Stimulated activated CD8-positive, alpha-beta memory T cell treated with anti-CD3 and anti-CD28 coated beads, Interleukin-4, amount 100 ng/mL, for 1 hour (primary cell): ENCODE measurements around the gene ADTRP.

Experiments
- DNase-seq, 2 donors: peaks; one replicate each; pipeline ENCODE4 v3.0.0-alpha.2; 2020; ENCODE audit warnings: low read depth in 2 of 2, low spot score in 1 of 2

The ADTRP gene

DNA sequence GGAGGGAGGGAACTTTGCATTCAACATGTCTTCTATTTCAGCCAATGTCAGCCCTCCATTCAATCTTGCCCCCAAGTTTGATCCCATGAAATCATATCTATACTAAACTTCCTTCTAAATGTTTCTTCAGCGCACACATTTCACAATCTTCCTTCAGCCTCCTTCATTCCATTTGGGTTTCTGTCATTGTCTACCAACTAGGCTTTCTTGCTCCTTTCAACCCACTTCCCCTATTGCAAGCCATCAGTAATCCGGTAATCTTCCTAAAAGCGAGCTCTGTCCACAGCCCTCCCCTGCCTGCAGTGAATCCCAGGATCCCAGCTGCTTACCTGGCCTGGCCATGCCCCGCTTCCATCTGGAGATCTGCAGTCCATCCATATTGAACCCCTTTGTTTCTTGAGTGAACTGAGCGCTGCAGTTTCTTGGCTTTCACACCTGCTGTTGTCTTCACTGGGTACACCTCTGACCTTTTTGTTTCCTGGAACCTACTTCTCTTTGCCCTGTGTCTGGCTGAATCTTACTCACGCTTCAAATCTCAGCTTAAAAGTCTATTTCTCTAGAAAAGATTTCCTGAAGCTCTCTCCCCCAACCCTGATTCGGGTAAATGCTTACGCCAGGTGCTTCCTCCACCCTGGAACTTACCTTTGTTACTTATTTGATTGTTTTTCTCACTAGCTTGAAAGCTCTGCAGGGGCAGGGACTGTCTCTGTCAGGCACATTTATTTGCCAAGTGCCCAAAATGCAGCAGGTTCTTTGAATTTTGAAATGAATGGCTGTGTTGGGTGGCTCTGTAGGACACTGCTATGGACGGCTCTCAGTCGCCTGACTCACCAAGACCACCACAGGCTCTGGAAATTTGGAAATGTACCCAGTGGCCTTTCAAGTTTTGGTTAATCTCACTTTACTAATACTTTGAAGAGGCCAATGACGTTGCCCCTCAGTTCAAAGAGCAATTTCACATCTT lies 50.3 kb downstream of the ADTRP start:
- no peak for DNase-seq

DNA sequence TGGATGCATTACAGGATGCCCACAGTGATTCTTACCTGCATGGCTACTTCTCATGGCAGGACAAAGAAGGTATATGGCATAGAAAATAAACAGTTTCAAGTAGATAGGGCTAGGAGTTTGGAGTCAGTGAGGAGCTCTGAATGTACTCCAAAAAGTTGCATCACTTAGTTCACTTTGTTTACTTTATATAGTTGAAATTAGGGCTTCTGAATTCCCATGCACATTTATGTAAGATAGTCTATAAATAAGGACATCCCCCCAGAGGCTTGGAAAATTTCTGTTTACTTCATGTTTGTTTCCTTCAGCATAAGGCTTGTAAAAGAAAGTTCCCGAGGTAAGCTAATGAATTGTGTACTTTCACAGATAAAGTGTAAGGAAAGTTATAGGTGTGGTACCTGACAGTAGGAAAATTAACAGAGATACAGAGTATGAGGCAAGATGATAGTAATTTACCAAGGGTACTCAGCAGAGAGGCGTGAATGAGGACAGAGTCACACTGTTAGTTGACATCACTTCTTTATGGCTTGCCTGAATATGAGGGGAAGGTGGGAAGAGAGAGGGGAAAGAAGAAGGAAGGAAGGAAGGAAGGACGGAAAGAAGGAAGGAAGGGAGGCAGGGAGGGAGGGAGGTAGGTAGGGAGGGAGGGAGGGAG lies 51.1 kb downstream of the ADTRP start:
- no peak for DNase-seq

DNA sequence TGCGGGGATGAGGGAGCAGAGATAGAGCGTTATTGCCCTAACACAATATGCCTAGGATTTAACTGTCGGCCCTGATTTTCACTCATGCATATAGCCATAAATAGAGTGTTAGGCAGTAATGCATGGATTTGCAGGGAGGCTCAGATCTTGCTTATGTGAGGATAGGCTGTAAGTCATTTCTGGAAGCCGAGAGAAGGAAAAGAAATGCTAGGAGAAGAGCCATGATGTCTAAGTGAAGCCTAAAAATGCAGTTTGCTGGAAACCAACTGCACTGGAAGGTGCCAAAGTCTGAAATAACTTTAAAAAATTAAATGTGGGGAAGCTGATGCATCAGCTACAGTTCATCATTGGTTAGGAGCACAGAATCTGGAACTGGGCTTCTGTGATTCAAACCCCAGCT lies 54.3 kb downstream of the ADTRP start:
- DNase-seq = no peak

DNA sequence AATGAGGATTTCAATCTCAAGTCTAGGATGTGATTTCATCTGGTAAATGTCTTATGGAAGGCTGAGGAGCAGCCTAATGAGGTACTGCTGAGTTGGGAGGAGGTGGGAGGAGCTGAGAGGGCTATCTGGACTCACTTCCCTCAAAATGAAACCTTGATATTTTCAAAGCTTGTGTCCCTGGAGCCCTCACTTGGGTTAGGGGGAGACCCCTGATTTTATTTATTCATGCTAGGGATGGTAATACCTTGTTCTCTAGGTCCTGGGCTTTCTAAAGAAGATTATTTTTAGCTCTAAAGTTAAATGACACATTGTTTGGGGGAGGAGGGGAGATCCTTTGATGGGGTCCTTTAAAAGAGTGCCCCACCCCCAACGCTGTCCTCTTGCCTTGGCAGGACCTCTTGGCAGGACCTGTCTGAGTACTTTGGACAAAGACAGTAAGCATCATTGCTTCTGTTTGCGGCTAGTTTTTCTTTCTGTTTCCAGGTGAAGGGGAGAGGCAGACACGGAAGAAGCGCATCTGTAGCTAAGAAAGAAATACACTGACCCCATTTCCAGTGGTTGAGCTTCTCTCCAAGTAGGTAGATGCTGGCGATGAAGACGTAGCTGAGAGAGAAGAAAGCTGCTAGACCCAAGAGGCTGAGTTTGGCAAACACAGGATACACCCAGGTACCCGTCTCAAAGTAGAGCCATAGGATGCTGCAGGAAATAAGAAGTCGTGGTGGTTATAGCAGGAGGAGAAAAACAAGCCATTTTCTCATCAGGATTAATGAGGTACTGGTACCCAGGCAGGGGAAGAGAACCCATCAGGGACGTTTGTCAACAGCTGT lies 55.6 kb downstream of the ADTRP start:
- no peak for DNase-seq

DNA sequence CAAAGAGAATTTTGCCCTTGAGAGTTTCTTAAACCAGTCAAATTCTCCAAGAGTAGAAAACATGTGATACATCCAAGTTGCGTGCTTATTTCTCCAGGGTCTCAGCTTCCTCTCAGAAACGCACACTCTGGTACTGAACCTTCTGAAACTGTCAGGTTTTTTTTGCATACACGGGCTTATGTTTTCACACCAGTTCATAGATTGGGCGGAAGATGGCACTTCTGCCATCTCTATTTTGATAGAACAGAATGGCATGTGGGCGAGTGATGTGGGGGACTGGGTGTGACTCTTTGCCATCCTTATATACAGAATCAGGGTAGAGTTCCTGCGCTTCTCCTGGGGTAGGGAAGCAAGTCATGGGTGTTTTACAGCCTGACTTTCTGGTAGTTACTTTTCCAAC lies 56.4 kb downstream of the ADTRP start:
- DNase-seq = no peak

DNA sequence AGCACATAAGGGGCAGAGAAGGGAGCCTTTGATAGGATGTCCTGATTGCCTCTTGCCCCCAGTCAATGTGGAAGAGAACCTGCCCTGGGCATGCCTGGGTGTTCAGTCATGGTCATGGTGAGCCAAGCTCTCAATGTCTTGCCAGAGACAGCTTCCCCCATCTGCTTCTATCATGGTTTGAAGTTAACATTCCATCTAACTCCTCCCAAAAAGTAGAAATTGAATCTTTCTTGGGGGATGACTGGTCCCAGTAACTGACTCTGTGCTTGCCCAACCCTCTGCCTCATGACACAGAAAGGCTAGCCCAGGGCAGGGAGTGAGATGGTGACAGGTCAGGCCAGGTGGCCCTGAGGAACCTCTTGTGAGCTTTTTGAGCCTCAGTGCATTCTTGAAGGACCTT lies 60.1 kb downstream of the ADTRP start:
- no peak for DNase-seq

DNA sequence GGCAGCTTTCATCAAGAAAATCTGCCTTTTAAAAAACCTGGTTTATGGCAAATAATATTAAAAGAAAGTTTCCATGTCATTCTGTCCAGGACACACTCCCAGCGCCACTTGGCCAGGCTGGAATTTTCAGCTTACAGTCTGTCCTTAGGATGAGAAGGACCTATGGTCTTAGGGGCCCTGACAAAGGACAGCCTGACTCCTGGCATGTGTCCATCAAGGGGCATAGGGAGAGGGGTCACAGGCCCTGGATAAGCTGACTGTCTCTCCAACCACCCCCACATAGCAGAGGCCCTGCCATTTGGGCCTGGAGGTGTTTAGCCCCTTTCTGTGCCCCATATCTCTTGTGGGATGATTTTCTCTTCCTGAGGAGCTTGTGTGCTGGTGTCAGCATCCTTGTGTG lies 60.6 kb downstream of the ADTRP start:
- no peak for DNase-seq

DNA sequence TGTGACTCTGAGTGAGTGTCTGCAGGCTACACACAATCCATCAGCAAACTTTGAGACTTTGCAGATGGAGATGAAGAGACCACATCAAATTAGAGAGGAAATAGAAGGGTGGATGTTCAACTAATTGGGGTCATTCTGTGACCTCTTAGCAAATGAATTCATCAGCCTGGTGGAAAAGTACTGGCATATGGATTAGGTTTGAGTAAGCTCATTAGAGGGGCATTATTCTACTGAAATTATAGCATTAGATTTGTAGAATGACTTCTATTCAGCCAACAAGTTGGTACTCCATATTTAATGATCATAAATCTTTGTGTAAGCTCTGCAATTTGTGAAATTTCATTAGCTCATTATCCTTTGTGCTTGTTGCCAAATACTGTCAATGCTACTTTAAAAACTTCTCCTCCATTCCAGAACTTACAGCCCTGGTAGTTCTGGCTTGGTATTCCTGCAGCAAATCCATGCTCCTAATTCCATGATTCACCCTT lies 63.8 kb downstream of the ADTRP start:
- no peak for DNase-seq

DNA sequence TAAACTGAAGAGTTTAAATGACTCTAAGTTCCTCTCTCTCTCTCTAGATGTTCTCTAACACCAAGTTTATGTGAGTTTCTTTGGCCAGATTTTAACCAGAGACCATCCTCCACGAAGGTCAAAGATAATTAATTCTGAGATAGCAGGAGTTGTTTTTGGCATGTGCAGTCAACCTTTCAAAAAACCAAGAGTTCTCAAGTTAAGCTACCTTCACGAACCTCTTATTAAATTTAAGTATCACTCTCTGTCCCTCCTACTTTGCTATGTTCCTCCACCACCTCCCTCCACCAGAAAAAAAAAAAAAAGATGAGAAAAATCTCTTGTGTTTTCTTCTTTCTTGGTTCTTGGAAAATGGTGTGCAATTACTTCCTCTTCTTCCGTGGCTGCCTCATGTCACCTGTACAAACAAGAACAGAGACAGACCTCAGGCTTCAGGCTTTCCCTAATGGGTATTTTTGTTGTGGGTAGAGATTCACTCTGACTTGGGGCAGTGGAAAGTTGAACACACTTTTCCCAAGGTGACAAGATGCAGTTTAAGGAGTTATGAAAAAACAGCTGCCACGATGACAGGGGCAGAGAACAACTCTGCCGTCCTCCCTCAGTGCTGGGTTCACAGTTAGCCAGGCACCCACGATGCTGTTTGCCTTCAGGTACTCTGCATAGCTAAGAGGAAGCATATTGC lies 64.3 kb downstream of the ADTRP start:
- DNase-seq = no peak

DNA sequence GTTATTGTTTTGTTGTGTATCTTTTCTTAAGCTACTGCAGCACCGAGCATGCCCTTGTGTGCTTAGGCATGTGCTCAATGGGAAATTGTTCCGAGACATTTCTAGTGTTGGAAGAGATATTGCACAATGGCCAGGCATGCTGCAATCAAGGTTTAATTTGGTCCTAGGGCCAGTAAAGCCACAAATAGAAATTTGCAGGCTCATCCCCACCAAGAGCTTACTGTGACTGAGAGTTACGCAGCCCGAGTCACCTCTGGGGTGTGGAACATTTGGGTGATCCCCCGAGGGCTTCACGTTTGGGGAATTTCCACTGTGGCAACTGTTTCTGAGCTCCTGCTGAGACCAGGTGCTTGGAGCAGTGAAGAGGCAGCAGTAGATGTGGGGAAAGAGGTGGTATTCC lies 65.8 kb downstream of the ADTRP start:
- no peak for DNase-seq

DNA sequence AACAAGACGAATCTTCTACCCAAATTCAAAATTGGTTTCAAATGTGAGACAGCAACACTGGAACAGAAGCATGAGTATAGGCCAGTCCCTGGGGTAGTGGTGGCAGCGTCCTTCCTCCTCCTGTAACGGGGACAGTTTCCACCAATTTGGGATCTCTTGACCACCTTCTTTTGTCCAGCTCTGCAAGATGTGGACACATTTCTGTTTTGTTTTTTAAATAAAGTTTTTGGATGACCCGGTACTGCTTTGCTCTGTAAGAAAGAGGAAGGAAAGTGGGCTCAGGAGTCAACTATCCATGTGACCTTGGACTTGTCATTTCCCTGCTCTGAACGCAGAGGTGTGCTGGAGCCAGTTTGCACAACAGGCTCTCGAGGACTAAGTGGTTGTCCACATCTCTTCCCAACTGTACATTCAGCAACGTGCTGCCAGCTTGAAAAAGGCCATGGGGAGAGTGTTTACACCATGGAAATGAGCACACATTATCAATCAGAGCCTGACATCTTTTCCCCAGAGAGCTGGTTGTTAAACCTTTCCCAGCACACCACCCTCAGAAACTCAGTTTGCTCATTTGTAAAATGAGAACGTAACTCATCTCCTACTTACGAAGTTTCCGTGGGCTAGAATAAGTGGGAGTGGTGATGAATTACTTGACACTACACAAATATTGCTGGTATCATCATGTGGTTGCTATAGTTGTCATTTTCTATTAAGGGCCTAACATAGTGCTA lies 66.5 kb downstream of the ADTRP start:
- no peak for DNase-seq

DNA sequence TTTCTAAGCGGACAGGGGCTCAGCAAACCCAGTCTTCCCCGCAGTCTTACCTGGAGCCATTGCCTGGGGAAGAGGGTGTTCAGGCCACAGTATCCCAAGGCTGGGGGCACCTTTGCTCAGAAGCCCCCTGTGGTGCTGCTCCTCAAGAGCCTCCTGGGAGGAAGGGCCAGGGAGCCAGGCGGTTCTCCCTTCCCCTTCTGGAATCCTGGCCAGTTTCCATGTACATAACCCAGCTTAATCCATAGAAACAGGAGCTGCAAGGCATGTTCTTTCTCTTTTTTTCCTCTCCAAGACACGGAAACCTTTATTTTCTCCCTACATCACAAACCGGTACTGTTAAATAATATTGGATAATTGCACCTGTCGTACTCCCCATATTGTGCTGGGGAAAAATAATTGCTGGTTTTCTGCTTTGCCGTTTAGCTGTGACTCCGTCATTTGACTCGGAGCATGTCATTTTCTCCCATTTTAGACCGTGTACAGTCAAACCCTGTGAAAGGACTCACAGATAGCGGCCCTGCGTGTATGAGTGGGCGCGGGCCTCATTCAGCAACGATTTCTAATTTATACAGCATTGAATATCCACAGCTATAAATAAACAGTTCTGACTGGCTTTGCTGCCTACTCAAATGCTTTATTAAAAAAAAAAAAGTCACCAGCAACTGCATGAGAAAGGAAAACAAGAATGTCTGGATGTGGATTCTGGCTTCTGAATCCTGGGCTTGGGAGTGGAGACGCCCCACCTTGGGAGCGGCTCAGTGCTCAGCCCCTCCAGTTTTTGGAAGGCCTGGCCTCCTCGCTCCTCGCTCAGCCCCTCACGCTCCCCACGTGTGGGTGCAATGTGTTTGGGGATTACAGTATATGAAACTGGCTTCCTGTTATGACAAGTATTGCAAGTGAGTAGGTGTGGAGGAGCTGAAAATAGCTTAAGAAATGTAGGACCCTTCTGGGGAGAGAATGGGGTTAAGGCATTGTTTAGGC lies 67.3 kb downstream of the ADTRP start:
- no peak for DNase-seq

DNA sequence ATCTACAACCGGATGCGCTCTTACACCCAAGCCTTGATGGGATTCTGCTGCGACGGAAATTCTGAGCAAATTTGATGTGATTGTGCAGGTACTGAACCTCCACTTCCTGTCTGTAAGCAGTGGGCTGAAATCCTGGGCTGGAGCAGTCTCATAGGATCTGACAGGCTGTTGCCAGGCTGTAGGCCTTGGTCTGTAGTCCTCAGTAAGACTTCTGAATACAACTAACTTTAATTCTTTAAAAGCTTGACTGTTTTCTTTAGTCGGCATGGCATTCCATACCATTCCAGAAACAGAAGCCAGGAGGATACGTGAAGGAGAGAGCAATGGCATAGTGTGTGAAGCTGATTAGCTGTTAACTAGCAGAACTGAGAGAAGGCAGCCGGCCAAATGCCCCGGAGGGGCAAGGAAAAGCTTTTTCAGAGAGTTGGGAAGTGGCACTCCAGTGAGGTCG lies 68.3 kb downstream of the ADTRP start:
- peak in 1 of 2 donors; percentile 21 for DNase-seq

DNA sequence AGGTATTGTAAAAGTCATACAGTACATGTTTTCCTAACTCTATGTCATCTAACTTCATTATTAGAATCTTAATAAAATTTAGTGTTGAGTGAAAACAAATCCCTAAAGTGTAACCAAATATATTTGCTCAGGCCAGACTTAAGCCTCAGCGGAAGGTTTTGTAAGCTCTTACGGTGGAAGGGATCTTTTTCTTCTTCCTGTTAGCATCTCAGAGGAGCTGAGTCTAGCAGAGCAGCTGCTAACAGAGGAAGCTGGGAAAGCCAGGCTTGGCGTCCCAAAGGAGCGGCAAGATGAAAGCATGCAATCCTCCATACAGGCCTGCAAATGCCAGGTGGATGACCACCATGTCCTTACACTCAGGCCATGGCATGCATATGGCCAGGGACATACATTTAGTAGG lies 72.4 kb downstream of the ADTRP start:
- no peak for DNase-seq

DNA sequence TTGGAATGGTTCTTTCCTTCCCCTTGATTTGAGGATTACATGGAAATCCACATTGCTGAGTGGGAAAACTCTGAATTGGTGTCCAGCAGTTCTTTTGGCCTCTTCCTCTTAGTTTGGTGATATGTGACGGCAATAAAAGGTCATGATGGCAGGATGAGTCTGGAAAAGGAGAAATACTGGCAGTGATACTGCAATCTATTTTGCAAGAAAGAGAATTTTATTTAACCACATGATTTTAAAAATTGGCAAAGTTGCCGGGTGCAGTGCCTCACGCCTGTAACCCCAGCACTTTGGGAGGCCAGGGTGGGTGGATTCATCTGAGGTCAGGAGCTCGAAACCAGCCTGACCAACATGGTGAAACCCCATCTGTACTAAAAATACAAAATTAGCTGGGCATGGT lies 73.1 kb downstream of the ADTRP start:
- DNase-seq = no peak

DNA sequence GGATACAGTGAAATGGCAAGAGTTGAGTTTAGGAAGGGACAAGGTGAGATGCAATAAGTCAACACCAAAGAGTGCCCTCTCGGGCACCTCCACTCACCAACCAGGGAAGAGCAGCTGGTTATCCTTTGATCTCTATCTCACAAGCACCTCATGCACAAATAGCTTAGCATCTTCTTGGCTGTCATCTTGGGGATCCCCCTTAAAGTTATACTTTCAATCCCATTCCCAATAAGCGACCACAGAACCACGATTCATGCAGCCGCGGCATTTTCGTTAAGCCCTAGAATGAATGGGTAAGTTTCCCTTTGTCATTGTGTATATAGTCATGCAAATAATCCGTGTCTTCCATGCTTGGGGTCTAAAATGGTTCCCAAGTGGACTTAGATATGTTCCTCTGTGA lies 73.5 kb downstream of the ADTRP start:
- DNase-seq = no peak

DNA sequence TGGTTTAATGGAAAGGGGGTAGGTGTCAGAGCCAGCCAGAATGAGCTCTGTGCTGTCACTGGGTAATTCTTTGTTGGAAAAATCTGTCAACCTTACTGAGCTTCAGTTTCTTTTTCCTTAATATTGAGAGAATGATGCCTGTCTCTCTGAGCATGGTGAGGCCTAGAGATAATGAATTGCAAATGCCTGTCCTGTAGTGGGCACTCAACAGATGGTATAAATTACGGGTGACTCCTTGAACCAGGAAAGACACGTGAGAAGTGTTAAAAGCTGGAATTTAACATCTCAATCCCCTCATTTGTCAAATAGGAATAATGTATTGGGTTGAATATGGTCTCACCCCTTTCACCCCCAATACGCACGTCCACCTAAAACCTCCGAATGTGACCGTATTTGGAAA lies 74.9 kb downstream of the ADTRP start:
- no peak for DNase-seq

DNA sequence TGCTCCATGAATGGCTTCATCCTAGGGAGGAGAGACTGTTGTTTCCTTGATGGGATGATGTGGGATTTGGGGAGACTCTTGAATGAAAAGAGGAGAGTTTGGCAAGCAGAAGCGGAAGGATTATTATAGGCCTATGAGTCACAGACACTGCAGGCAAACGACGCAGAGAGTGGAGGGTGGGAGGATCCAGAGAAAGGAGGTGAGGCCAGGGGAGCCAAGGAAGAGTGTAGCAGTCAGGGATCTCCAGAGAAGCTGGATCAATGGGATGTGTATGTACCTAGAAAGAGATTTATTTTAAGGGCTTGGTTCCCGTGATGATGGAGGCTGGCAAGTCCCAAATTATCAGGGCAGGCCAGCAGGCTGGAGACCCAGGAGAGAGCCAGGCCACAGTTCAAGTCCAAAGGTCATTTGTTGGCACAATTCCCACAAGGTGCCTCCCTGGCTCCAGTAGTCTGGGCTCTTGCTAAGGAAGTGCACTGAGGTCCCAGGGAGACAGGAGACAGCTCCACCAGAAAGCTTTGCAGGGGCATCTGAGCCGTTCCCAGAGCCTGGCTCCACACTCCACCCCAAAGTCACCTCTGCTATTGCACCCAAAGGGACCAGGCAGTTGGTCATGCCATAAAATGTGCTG lies 76.0 kb downstream of the ADTRP start:
- DNase-seq = no peak

DNA sequence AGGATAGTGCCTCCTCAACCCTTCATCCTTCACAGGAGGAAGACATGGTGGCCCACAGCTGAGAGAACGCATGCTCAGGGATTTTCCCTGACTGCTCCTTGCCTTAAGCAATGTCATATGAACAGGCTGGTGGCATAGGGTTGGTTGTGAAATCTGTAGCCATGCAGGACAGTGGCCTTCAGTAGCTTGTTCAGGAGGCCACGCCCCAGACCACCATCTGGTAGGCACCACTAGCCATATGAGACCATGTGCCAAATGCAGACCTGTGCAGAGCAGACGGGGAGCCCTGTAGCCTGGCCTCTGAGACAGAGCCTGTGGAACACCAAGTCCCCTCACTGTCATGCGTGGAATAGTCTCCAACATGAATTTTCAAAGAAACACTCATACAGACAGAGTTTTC lies 76.5 kb downstream of the ADTRP start:
- DNase-seq = no peak
